SK-N-SH treated with all-trans-retinoic acid at 6 μM for 48 hours (cell line): Measurements from ENCODE around the gene ZIC5.

Experiments
- ARNTL ChIP-seq: fragments of 450-650 bp; formaldehyde crosslinking; IDR thresholded peaks from 2 replicates; pipeline ENCODE4 v1.5.0; 2020; ENCODE audit warnings: low read depth, mild to moderate bottlenecking, moderate library complexity, borderline replicate concordance
- CREB5 ChIP-seq: fragments of 250-450 bp; sonication (Bioruptor Pico); IDR thresholded peaks from 2 replicates; pipeline ENCODE4 v1.5.1; 2020; ENCODE audit warnings: low read depth, mild to moderate bottlenecking, moderate library complexity
- ESRRG ChIP-seq: fragments of 250-450 bp; sonication (Bioruptor Pico); IDR thresholded peaks from 2 replicates; pipeline ENCODE4 v1.6.1; 2021; ENCODE audit warnings: mild to moderate bottlenecking
- ISL1 ChIP-seq: fragments of 250-450 bp; sonication (Bioruptor Pico); IDR thresholded peaks from 2 replicates; pipeline ENCODE4 v2.1.2; 2022; ENCODE audit warnings: mild to moderate bottlenecking, moderate library complexity
- OSR1 ChIP-seq: fragments of 250-450 bp; sonication (Bioruptor Pico); IDR thresholded peaks from 2 replicates; pipeline ENCODE4 v1.8.0; 2022; ENCODE audit warnings: moderate library complexity, mild to moderate bottlenecking, inconsistent platforms
- PATZ1 ChIP-seq: fragments of 250-450 bp; sonication (Bioruptor Pico); IDR thresholded peaks from 2 replicates; pipeline ENCODE4 v1.8.0; 2020; ENCODE audit warnings: mild to moderate bottlenecking, moderate library complexity, borderline replicate concordance
- POU6F1 ChIP-seq: fragments of 250-450 bp; sonication (Bioruptor Pico); IDR thresholded peaks from 2 replicates; pipeline ENCODE4 v1.8.0; 2021; ENCODE audit warnings: low read depth, mild to moderate bottlenecking, moderate library complexity, borderline replicate concordance
- PPARA ChIP-seq: fragments of 250-450 bp; sonication (Bioruptor Pico); IDR thresholded peaks from 2 replicates; pipeline ENCODE4 v1.5.0; 2020; ENCODE audit warnings: mild to moderate bottlenecking, borderline replicate concordance
- SNAI2 ChIP-seq: fragments of 250-450 bp; sonication (Bioruptor Pico); IDR thresholded peaks from 2 replicates; pipeline ENCODE4 v1.5.0; 2020; ENCODE audit warnings: mild to moderate bottlenecking, moderate library complexity
- TOX ChIP-seq: fragments of 250-450 bp; sonication (Bioruptor Pico); IDR thresholded peaks from 2 replicates; pipeline ENCODE4 v1.8.0; 2021; ENCODE audit warnings: mild to moderate bottlenecking, moderate library complexity, borderline replicate concordance
- TSHZ2 ChIP-seq: fragments of 250-450 bp; sonication (Bioruptor Pico); IDR thresholded peaks from 2 replicates; pipeline ENCODE4 v1.5.0; 2020; ENCODE audit warnings: mild to moderate bottlenecking, moderate library complexity
- ZFP3 ChIP-seq: fragments of 250-450 bp; sonication (Bioruptor Pico); IDR thresholded peaks from 2 replicates; pipeline ENCODE4 v1.5.0; 2020; ENCODE audit warnings: mild to moderate bottlenecking, moderate library complexity
- ZFP30 ChIP-seq: fragments of 450-650 bp; formaldehyde crosslinking; IDR thresholded peaks from 2 replicates; pipeline ENCODE4 v1.5.0; 2022; ENCODE audit warnings: mild to moderate bottlenecking, moderate library complexity
- ZNF8 ChIP-seq: fragments of 450-650 bp; formaldehyde crosslinking; IDR thresholded peaks from 2 replicates; pipeline ENCODE4 v1.5.0; 2020; ENCODE audit warnings: mild to moderate bottlenecking, moderate library complexity

- TF ChIP-seq POU6F1 (CRISPR knock-in tag) (no peak), ZNF8 (CRISPR knock-in tag) (no peak), PATZ1 (CRISPR knock-in tag) (no peak), ZFP30 (no peak), TOX (CRISPR knock-in tag) (no peak), ESRRG (no peak), TSHZ2 (no peak), ZFP3 (CRISPR knock-in tag) (no peak), ISL1 (CRISPR knock-in tag) (no peak), PPARA (CRISPR knock-in tag) (no peak), ARNTL (no peak), OSR1 (CRISPR knock-in tag) (no peak), CREB5 (CRISPR knock-in tag) (no peak), SNAI2 (CRISPR knock-in tag) (no peak)
These were observed 1.5 kb downstream of the ZIC5 start for GRCh38 chr13:99969919-99970650.
